Neural cell (in vitro differentiated cells): ENCODE data around the gene SECTM1. TPM values are rescaled to one million over a fixed set of nuclear protein-coding genes. Genes with fewer than 3 reads are reported as not detected.

Experiments used
- H2AFZ ChIP-seq: fragments of 200-600, 300-800 bp; sonication (generic), shearing (Covaris generic); 2 replicates; pipeline ENCODE4 v1.6.0; 2014; ENCODE audit warnings: low read depth, mild to moderate bottlenecking, antibody characterized with exemption, low read length, moderate library complexity
- H3F3A ChIP-seq: fragments of 200-600 bp; shearing (Covaris generic); 2 replicates; pipeline ENCODE4 v1.6.1; 2016; ENCODE audit warnings: mild to moderate bottlenecking, moderate library complexity, mixed read lengths, antibody characterized with exemption, low read length; ENCODE audit not compliant: insufficient read depth, poor library complexity, severe bottlenecking
- H3K27ac ChIP-seq: fragments of 200-600, 300-800 bp; sonication (generic), shearing (Covaris generic); 2 replicates; pipeline ENCODE4 v1.5.1; 2014; ENCODE audit warnings: mild to moderate bottlenecking, low read length, moderate library complexity
- H3K27me3 ChIP-seq: fragments of 300-800, 200-600 bp; sonication (generic), shearing (Covaris generic); 2 replicates; pipeline ENCODE4 v1.6.0; 2014; ENCODE audit warnings: mild to moderate bottlenecking, low read depth, low read length, moderate library complexity; ENCODE audit not compliant: insufficient read depth
- H3K36me3 ChIP-seq: fragments of 300-800, 200-600 bp; sonication (generic), shearing (Covaris generic); 2 replicates; pipeline ENCODE4 v1.5.1; 2014; ENCODE audit warnings: mild to moderate bottlenecking, antibody characterized with exemption, low read length, moderate library complexity; ENCODE audit not compliant: insufficient read depth
- H3K4me2 ChIP-seq: fragments of 300-800, 200-600 bp; sonication (generic), shearing (Covaris generic); 2 replicates; pipeline ENCODE4 v1.6.0; 2014; ENCODE audit warnings: mild to moderate bottlenecking, low read length
- H3K4me3 ChIP-seq: fragments of 300-800, 200-600 bp; sonication (generic), shearing (Covaris generic); 2 replicates; pipeline ENCODE4 v1.5.1; 2014; ENCODE audit warnings: mild to moderate bottlenecking, low read length, moderate library complexity
- H3K79me2 ChIP-seq: fragments of 200-600 bp; shearing (Covaris generic); replicated peaks from 2 replicates; pipeline ENCODE4 v1.6.0; 2014; ENCODE audit warnings: mild to moderate bottlenecking, low read length, moderate library complexity; ENCODE audit not compliant: insufficient read depth
- H3K9ac ChIP-seq: fragments of 300-800, 200-600 bp; sonication (generic), shearing (Covaris generic); 2 replicates; pipeline ENCODE4 v1.6.1; 2016; ENCODE audit warnings: mild to moderate bottlenecking, low read length, mixed read lengths
- H3K9me2 ChIP-seq: fragments of 200-600 bp; shearing (Covaris generic); 2 replicates; pipeline ENCODE4 v1.6.1; 2016; ENCODE audit warnings: mild to moderate bottlenecking, low read length, mixed read lengths; ENCODE audit not compliant: insufficient read depth
- H3K9me3 ChIP-seq: fragments of 200-600, 300-800 bp; sonication (generic), shearing (Covaris generic); 2 replicates; pipeline ENCODE4 v1.6.1; 2016; ENCODE audit warnings: mild to moderate bottlenecking, mixed run types, low read length, moderate library complexity, mixed read lengths
- H4K20me1 ChIP-seq: fragments of 200-600 bp; shearing (Covaris generic); 2 replicates; pipeline ENCODE4 v1.6.1; 2016; ENCODE audit warnings: mild to moderate bottlenecking, mixed run types; ENCODE audit not compliant: insufficient read depth
- CTCF ChIP-seq: fragments of 450-650 bp; IDR thresholded peaks from 2 replicates; pipeline ENCODE4 v1.5.1; 2014; ENCODE audit warnings: antibody characterized with exemption, mild to moderate bottlenecking, moderate library complexity; ENCODE audit not compliant: poor library complexity, severe bottlenecking
- EP300 ChIP-seq: fragments of 450-650 bp; conservative IDR thresholded peaks from 2 replicates; pipeline ENCODE4 v1.6.1; 2014; ENCODE audit warnings: antibody characterized with exemption, mild to moderate bottlenecking, moderate library complexity; ENCODE audit not compliant: poor library complexity, severe bottlenecking
- EZH2 ChIP-seq: fragments of 200-600, 300-800 bp; shearing (Covaris generic), sonication (generic); IDR thresholded peaks from 2 replicates; pipeline ENCODE4 v1.6.1; 2014; ENCODE audit warnings: antibody characterized with exemption, low read length, borderline replicate concordance, mild to moderate bottlenecking; ENCODE audit not compliant: insufficient read depth, poor library complexity, severe bottlenecking
- MXI1 ChIP-seq: fragments of 450-650 bp; conservative IDR thresholded peaks from 2 replicates; pipeline ENCODE4 v1.6.1; 2014; ENCODE audit warnings: antibody characterized with exemption, mild to moderate bottlenecking; ENCODE audit not compliant: poor library complexity, severe bottlenecking
- POLR2AphosphoS5 ChIP-seq: IDR thresholded peaks from 2 replicates; pipeline ENCODE4 v1.6.1; 2012
- RAD21 ChIP-seq: fragments of 450-650 bp; conservative IDR thresholded peaks from 2 replicates; pipeline ENCODE4 v1.6.1; 2014; ENCODE audit warnings: antibody characterized with exemption, mild to moderate bottlenecking, moderate library complexity
- SMC3 ChIP-seq: fragments of 450-650 bp; conservative IDR thresholded peaks from 2 replicates; pipeline ENCODE4 v1.6.1; 2014; ENCODE audit warnings: antibody characterized with exemption, mild to moderate bottlenecking, moderate library complexity; ENCODE audit not compliant: poor library complexity
- TAF1 ChIP-seq: IDR thresholded peaks from 2 replicates; pipeline ENCODE4 v1.6.1; 2012; ENCODE audit warnings: low read depth
- polyA plus RNA-seq: library from polyadenylated mRNA; depleted of rRNA; stranded (reverse); fragments of >200 nt; gene quantifications from 2 replicates; pipeline ENCODE4 v1.2.3, GENCODE V29; 2014
- TF ChIP-seq, protein P1 (sequence below): IDR thresholded peaks from 2 replicates; pipeline ENCODE4 v1.6.1; 2012; ENCODE audit warnings: borderline replicate concordance

SECTM1 gene
- polyA plus RNA-seq, 1 donor from 2014 or later = not detected

DNA sequence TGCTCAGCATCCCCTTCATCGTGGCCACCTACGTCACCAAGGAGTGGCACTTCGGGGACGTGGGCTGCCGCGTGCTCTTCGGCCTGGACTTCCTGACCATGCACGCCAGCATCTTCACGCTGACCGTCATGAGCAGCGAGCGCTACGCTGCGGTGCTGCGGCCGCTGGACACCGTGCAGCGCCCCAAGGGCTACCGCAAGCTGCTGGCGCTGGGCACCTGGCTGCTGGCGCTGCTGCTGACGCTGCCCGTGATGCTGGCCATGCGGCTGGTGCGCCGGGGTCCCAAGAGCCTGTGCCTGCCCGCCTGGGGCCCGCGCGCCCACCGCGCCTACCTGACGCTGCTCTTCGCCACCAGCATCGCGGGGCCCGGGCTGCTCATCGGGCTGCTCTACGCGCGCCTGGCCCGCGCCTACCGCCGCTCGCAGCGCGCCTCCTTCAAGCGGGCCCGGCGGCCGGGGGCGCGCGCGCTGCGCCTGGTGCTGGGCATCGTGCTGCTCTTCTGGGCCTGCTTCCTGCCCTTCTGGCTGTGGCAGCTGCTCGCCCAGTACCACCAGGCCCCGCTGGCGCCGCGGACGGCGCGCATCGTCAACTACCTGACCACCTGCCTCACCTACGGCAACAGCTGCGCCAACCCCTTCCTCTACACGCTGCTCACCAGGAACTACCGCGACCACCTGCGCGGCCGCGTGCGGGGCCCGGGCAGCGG lies 41.2 kb upstream of the SECTM1 start:
- Histone ChIP-seq H4K20me1 (no peaks in the 10 kb centered on the region), H3K27ac (no peak overlapping the region), H3K4me2 (no peak overlapping the region), H3K4me3 (no peak overlapping the region), H3K36me3 (no peaks in the 10 kb centered on the region), H3K9ac (no peak overlapping the region), H3F3A (no peaks in the 10 kb centered on the region), H3K79me2 (no peaks in the 10 kb centered on the region), H3K27me3 (peaks cover 29% of the 10 kb centered on the region), H2AFZ (no peak overlapping the region), H3K9me3 (no peaks in the 10 kb centered on the region), H3K9me2 (no peaks in the 10 kb centered on the region)
- TF ChIP-seq MXI1 (no peak), CTCF (no peak), EP300 (no peak), EZH2 (no peak), POLR2AphosphoS5 (no peak), TAF1 (no peak), RAD21 (no peak)
- TF ChIP-seq, protein P1, sequence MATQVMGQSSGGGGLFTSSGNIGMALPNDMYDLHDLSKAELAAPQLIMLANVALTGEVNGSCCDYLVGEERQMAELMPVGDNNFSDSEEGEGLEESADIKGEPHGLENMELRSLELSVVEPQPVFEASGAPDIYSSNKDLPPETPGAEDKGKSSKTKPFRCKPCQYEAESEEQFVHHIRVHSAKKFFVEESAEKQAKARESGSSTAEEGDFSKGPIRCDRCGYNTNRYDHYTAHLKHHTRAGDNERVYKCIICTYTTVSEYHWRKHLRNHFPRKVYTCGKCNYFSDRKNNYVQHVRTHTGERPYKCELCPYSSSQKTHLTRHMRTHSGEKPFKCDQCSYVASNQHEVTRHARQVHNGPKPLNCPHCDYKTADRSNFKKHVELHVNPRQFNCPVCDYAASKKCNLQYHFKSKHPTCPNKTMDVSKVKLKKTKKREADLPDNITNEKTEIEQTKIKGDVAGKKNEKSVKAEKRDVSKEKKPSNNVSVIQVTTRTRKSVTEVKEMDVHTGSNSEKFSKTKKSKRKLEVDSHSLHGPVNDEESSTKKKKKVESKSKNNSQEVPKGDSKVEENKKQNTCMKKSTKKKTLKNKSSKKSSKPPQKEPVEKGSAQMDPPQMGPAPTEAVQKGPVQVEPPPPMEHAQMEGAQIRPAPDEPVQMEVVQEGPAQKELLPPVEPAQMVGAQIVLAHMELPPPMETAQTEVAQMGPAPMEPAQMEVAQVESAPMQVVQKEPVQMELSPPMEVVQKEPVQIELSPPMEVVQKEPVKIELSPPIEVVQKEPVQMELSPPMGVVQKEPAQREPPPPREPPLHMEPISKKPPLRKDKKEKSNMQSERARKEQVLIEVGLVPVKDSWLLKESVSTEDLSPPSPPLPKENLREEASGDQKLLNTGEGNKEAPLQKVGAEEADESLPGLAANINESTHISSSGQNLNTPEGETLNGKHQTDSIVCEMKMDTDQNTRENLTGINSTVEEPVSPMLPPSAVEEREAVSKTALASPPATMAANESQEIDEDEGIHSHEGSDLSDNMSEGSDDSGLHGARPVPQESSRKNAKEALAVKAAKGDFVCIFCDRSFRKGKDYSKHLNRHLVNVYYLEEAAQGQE = no peak

- no peaks in the 10 kb centered on the region for H3K79me2 ChIP-seq
- peaks cover 29% of the 10 kb centered on the region for H3K27me3 ChIP-seq
- no peak overlapping the region for H3K27ac ChIP-seq
- H3K4me2 ChIP-seq = no peak overlapping the region
- H3K9ac ChIP-seq = no peak overlapping the region
- no peaks in the 10 kb centered on the region for H3K36me3 ChIP-seq
- no peaks in the 10 kb centered on the region for H3K9me3 ChIP-seq
- H3K9me2 ChIP-seq = no peaks in the 10 kb centered on the region
- H3F3A ChIP-seq = no peaks in the 10 kb centered on the region
- TF ChIP-seq TAF1 = no peak
- no peak for TF ChIP-seq POLR2AphosphoS5
- TF ChIP-seq, protein P1 = no peak
- no peak for TF ChIP-seq CTCF
- TF ChIP-seq SMC3 = no peak
- TF ChIP-seq RAD21 = no peak
- TF ChIP-seq MXI1 = no peak
- no peak for TF ChIP-seq EZH2
- no peak for TF ChIP-seq EP300
- no peaks in the 10 kb centered on the region for H4K20me1 ChIP-seq
- no peak overlapping the region for H3K4me3 ChIP-seq
- no peak overlapping the region for H2AFZ ChIP-seq
Measured at GRCh38 chr17:82373731-82374625, 40.4 kb upstream of the SECTM1 start.
